ENCODE results near the gene GTPBP1.

- TF ChIP-seq POLR2A (IDR thresholded peaks at IDR 0.05) (no peak), CTCF (IDR thresholded peaks at IDR 0.05) (no peak)
Observed at GRCh38 chr22:38741166-38741565, 35.4 kb downstream of the GTPBP1 start.
